Left lung (tissue), 10 donors: Measurements from ENCODE around the gene IQCK. TPM values are rescaled to one million over a fixed set of nuclear protein-coding genes. Genes with fewer than 3 reads are reported as not detected.

Experiments
- ATAC-seq: fragments of 200-7000 bp; cut with Tn5 transposase; one replicate; pipeline ENCODE4 v1.9.1; 2020; ENCODE audit warnings: moderate library complexity
- DNase-seq, 4 donors: peaks; one replicate each; pipeline ENCODE4 v3.0.0-alpha.2; 2013 to 2020
- H3K27ac ChIP-seq, 2 donors: fragments of 200-600 bp; sonication (generic) in 1 of 2; one replicate each; pipeline versions ENCODE4 v1.5.0 to v1.8.0; 2020 to 2021
- H3K27me3 ChIP-seq, 2 donors: fragments of 200-600 bp; sonication (generic) in 1 of 2; one replicate each; pipeline versions ENCODE4 v1.5.0 to v1.8.0; 2020 to 2021
- H3K36me3 ChIP-seq, 2 donors: fragments of 200-600 bp; sonication (generic) in 1 of 2; one replicate each; pipeline versions ENCODE4 v1.5.0 to v1.8.0; 2020 to 2021
- H3K4me1 ChIP-seq, 2 donors: fragments of 200-600 bp; one replicate each; pipeline ENCODE4 v1.8.0; 2021
- H3K4me3 ChIP-seq, 2 donors: fragments of 200-600 bp; sonication (generic) in 1 of 2; one replicate each; pipeline versions ENCODE4 v1.5.0 to v1.8.0; 2020 to 2021; ENCODE audit warnings: mild to moderate bottlenecking in 1 of 2
- H3K9me3 ChIP-seq, 2 donors: fragments of 200-600 bp; sonication (generic) in 1 of 2; one replicate each; pipeline versions ENCODE4 v1.5.0 to v1.8.0; 2020 to 2021
- CTCF ChIP-seq, 2 donors: fragments of 200-600 bp; sonication (generic) in 1 of 2; IDR thresholded peaks; one replicate each; pipeline versions ENCODE4 v1.5.0 to v1.8.0; 2021; ENCODE audit warnings: antibody characterized with exemption in 2 of 2
- intact Hi-C, 2 donors: fragments of 100-400 bp; cut with DNase I; formaldehyde crosslinking; loops; one replicate each; pipeline versions ENCODE4 v1.11.2 to v1.14.2; 2022
- polyA plus RNA-seq, 6 donors: library from polyadenylated mRNA; unstranded; fragments of 120-200 nt; gene quantifications; one replicate each; pipeline ENCODE4 v1.2.1, GENCODE V29; 2013; ENCODE audit not compliant: insufficient read length in 6 of 6
- total RNA-seq, 2 donors: library from RNA; stranded (reverse); fragmentation: NEBNext Ultra II Directional; extraction: Animal tissue kit (Norgen Biotek cat#: 25700); gene quantifications; one replicate each; pipeline ENCODE4 v1.2.1, GENCODE V29; 2021
- donor health status: DM: no; HTN: yes; CAD: no.
- donor health status: DM: no; HTN: no; CAD: no.

The IQCK gene
- total and polyA plus RNA-seq, 8 donors = 8.0 to 25.3 (median 22.1) TPM

- Histone ChIP-seq H3K27ac (no peak overlapping the region), H3K27me3 (no peaks in the 10 kb centered on the region), H3K36me3 (no peaks in the 10 kb centered on the region), H3K4me1 (no peaks in the 10 kb centered on the region), H3K9me3 (peaks cover 0 to under 1% of the 10 kb centered on the region in 2 donors), H3K4me3 (no peak overlapping the region)
- ATAC-seq = no peak
- intact Hi-C loops = no loop called here
- no peak for DNase-seq
- TF ChIP-seq CTCF (IDR thresholded peaks at IDR 0.05) = no peak
These were observed 99.8 kb downstream of the IQCK start for GRCh38 chr16:19817875-19818274.

- Histone ChIP-seq H3K4me3 (no peak overlapping the region), H3K4me1 (no peaks in the 10 kb centered on the region), H3K27ac (no peak overlapping the region), H3K9me3 (no peaks in the 10 kb centered on the region), H3K27me3 (no peaks in the 10 kb centered on the region), H3K36me3 (peaks cover 0 to 1% of the 10 kb centered on the region in 2 donors)
- TF ChIP-seq CTCF (IDR thresholded peaks at IDR 0.05) = no peak
- DNase-seq (peak in 2 of 4 donors; percentile 23 to 54), ATAC-seq (peak; percentile 44)
- intact Hi-C loops = no loop called here
These were observed 104.5 kb downstream of the IQCK start for GRCh38 chr16:19822533-19822932.

GRCh38 chr16:19823322-19823721, 105.3 kb downstream of the IQCK start:
- Histone ChIP-seq H3K27ac (no peak overlapping the region), H3K36me3 (peaks cover 0 to 3% of the 10 kb centered on the region in 2 donors), H3K4me1 (no peaks in the 10 kb centered on the region), H3K4me3 (no peak overlapping the region), H3K27me3 (no peaks in the 10 kb centered on the region), H3K9me3 (no peaks in the 10 kb centered on the region)
- intact Hi-C loops = no loop called here
- DNase-seq = no peak
- TF ChIP-seq CTCF (IDR thresholded peaks at IDR 0.05) = no peak
- no peak for ATAC-seq

GRCh38 chr16:19824216-19824615, 106.1 kb downstream of the IQCK start:
- no peak overlapping the region for H3K27ac ChIP-seq
- H3K27me3 ChIP-seq = no peaks in the 10 kb centered on the region
- H3K9me3 ChIP-seq = no peaks in the 10 kb centered on the region
- DNase-seq (no peak), ATAC-seq (no peak)
- no peak for TF ChIP-seq CTCF (IDR thresholded peaks at IDR 0.05)
- no peaks in the 10 kb centered on the region for H3K4me1 ChIP-seq
- intact Hi-C loops = no loop called here
- peaks cover 0 to 3% of the 10 kb centered on the region in 2 donors for H3K36me3 ChIP-seq
- H3K4me3 ChIP-seq = no peak overlapping the region

- no peak for DNase-seq
- intact Hi-C loops = no loop called here
- Histone ChIP-seq H3K4me1 (no peaks in the 10 kb centered on the region), H3K36me3 (peaks cover 0 to 3% of the 10 kb centered on the region in 2 donors), H3K27ac (no peak overlapping the region), H3K4me3 (no peak overlapping the region), H3K9me3 (no peaks in the 10 kb centered on the region), H3K27me3 (no peaks in the 10 kb centered on the region)
- no peak for ATAC-seq
- TF ChIP-seq CTCF (IDR thresholded peaks at IDR 0.05) = no peak
These were observed 112.0 kb downstream of the IQCK start for GRCh38 chr16:19829844-19830692.
